Fibroblast of skin of right biceps (primary cell): Measurements from ENCODE around the gene DOHH.
"Not testable (repeated sequence)": the region's sequence is repeated elsewhere in the genome, so short reads cannot be mapped to it uniquely, and the experiment has no call there.

Source experiments
- DNase-seq: peaks from one replicate; pipeline ENCODE4 v3.0.0-alpha.2; 2013

DOHH gene

DNA sequence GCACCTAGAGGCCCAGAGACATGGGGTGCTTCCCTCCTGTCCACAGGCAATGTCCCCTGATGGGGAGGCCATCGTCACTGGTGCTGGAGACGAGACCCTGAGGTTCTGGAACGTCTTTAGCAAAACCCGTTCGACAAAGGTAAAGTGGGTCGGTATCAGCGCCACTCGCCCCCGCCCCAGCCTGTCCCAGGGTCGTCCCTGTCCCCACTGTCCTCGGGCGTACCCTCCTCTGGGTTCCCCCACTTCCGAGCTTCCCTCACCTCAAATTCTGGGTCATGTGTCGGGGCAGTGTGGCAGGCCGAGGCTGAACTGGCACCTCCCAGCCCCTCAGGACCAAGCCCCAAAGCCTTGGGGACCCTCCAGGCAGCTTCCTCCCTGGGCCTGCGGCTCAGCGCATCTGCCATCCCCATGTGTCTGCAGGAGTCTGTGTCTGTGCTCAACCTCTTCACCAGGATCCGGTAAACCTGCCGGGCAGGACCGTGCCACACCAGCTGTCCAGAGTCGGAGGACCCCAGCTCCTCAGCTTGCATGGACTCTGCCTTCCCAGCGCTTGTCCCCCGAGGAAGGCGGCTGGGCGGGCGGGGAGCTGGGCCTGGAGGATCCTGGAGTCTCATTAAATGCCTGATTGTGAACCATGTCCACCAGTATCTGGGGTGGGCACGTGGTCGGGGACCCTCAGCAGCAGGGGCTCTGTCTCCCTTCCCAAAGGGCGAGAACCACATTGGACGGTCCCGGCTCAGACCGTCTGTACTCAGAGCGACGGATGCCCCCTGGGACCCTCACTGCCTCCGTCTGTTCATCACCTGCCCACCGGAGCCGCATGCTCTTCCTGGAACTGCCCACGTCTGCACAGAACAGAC, 34.1 kb upstream of the DOHH start:
- DNase-seq, result no peak

DNA sequence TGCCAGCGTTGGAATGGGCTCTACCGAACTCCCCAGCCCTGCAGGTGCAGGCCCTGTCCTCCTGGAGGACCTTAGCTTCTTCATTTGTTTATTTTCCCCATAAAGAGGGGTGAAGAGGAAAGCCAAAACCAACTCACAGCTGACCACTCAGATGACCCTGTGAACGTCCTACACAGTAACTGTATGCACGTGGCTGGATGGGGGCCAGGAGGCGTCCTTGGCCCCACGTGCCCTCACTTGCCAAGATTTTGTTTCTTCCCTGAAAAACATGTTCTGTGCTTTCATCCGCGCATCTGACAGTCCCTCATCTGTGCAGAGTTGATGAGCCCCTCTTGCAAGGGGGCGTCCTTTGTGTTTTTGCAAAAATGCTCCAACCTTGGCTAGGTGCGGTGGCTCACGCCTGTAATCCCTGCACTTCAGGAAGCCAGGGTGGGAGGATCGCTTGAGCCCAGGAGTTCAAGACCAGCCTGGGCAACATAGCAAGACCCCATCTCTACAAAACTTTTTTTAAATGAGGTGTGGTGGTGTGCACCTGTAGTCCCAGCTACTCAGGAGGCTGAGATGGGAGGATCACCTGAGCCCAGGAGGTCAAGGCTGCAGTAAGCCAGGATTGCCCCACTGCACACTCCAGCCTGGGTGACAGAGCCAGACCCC, 33.2 kb upstream of the DOHH start:
- no peak for DNase-seq

DNA sequence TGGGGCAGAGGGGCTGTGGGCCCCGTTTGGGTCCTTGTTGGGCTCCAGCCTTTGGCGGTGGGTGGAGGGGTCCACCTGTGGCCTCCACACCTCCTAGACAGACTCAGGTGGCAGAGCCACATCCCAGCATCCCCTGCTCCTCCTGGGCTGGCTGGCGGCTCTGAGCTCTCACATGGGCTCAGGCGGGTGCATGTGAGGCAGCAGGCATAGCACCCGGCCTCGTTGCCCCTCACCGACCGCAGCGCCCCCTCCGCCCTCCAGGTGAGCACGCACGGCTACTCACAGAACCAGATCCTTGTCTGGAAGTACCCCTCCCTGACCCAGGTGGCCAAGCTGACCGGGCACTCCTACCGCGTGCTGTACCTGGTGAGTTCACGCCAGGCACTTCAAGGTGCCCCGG, 32.6 kb upstream of the DOHH start:
- DNase-seq, result no peak

DNA sequence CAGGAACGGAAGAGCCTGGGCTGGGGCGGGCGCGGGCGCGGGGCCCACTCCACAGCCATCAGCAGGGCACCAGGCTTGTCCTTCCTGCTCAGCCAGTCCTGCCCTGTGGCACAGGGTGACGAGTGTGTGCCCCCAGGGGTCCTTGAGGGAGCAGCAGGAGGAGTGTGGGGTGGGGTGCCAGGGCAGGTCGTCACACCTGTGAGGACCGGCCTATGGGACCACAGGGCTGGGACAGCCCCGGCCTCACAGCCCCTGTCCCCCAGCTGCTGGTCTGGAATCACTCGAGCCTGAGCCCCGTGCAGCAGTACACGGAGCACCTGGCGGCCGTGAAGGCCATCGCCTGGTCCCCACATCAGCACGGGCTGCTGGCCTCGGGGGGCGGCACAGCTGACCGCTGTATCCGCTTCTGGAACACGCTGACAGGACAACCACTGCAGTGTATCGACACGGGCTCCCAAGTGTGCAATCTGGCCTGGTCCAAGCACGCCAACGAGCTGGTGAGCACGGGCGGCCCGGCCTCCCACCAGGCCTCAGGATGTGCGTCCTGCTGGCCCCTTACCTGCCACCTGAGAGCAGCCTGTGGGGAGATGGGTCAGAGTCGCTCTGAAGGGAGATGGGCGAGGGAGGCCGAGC, 31.8 kb upstream of the DOHH start:
- DNase-seq, result no peak

DNA sequence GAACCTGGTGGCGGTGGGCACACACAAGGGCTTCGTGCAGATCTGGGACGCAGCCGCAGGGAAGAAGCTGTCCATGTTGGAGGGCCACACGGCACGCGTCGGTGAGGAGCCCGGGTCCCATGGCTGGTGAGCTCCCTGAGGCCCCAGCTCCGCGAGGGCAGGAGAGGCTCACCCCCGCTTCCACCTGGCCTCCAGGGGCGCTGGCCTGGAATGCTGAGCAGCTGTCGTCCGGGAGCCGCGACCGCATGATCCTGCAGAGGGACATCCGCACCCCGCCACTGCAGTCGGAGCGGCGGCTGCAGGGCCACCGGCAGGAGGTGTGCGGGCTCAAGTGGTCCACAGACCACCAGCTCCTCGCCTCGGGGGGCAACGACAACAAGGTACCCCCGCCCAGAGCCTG, 31.2 kb upstream of the DOHH start:
- no peak for DNase-seq

DNA sequence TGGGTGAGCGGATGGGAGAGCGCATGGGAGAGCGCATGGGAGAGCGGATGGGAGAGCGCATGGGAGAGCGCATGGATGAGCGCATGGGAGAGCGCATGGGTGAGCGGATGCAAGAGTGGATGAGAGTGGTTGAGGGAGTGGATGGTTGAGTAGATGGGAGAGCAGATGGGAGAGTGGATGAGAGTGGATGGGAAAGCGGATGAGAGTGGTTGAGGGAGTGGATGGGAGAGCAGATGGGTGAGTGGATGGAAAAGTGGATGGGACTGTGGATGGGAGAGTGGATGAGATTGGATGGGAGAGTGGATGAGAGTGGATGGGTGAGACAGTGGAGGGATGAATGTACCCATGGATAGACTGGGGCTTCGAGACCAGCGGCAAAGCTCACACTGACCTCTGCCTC, 29.9 kb upstream of the DOHH start:
- DNase-seq, result no peak

DNA sequence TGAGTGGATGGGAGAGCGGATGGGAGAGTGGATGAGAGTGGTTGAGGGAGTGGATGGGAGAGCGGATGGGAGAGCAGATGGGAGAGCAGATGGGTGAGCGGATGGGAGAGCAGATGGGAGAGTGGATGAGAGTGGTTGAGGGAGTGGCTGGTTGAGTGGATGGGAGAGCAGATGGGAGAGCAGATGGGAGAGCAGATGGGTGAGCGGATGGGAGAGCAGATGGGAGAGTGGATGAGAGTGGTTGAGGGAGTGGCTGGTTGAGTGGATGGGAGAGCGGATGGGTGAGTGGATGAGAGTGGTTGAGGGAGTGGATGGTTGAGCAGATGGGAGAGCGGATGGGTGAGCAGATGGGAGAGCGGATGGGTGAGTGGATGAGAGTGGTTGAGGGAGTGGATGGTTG, 28.8 kb upstream of the DOHH start:
- DNase-seq, result not testable (repeated sequence)

DNA sequence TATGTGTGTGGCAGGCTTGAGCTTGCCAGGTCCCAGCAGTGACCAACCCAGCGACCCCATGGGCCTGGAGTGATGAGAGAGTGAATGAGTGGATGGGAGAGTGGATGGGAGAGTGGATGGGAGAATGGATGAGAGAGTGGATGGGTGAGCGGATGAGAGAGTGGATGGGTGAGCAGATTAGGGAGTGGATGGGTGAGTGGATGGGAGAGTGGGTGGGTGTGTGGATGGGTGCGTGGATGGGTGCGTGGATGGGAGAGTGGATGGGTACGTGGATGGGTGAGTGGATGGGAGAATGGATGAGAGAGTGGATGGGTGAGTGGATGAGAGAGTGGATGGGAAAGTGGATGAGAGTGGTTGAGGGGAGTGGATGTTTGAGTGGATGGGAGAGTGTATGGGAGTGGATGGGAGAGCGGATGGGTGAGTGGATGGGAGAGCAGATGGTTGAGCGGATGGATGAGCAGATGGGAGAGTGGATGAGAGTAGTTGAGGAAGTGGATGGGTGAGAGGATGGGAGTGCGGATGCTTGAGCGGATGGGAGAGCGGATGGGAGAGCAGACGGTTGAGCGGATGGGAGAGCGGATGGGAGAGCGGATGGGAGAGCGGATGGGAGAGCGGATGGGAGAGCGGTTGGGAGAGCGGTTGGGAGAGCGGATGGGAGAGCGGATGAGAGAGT, 28.2 kb upstream of the DOHH start:
- no peak for DNase-seq

DNA sequence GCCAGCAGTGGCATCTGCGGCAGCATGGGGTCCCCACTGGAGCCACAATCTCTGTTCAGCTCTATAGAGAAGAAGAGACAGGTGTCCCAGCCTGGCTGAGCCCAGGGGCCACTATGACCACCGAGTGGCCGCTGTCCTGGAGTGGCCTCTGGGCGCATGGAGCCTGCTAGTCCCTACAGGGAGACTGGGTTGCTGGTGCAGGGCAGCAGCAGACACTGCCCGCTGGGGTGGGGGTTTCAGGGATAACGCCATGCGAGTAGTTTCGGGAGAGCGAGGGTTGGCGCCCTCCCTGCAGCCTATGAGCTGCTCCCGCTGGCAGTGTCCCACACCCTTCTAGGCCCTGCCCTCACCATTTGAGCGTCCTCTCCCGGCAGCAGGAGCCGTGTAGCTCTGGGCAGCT, 27.6 kb upstream of the DOHH start:
- no peak for DNase-seq

DNA sequence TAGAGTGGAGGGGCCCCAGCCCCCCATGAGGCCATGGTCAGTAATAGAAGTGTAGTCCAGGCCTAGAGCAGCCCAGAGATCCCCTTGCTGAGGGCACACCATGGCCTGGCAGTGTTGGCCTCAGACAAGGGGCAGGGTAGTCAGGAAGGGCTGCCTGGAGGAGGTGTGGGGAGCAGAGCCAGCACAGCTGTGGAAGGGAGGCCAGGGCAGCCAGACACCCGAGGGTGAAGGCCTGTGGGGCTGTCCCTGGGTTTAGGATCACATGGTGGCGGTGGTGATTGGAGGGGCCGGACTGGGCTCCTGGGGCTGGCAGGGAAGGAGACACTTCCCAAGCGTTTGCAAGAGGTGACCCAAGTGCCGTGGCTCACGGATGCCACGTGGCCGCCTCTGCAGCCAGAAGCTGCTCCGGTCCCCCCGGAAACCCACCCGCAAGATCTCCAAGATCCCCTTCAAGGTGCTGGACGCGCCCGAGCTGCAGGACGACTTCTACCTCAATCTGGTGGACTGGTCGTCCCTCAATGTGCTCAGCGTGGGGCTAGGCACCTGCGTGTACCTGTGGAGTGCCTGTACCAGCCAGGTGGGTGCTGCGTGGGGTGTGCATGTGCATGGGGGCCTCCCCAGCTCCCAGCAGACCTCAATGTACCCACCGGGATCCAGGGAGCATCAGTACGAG, 26.9 kb upstream of the DOHH start:
- no peak for DNase-seq

DNA sequence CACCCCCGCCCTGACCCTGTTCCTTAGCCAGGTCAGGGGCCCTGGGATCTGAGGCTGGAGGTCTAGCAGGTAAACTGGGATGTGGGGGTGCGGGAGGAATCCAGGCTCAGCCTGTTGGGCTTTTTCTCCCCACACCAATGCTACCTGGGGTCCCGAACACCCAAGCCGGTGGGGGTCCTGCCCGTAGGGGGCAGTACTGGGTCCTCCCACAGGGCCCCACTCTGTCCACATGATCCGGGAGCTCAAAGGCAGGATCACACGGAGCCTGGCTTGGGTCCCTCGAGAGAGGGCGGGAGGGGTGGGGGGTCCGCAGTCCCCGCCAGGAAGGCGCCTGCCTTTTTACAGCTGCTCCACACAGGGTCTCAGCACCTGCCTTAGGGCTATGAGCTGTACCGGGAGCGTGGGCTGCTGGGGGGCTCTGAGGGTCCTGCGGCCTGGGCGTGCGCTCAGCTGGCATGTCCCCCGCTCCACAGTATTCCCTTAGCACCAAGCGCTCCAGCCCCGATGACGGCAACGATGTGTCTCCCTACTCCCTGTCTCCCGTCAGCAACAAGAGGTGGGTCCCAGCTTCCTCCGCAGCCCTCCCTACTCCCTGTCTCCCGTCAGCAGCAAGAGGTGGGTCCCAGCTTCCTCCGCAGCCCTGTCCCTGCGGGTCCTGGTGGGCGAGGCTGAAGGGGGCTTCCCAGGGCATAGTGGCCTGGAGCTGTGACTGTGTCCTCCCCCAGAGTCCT, 26.2 kb upstream of the DOHH start:
- DNase-seq, result no peak

DNA sequence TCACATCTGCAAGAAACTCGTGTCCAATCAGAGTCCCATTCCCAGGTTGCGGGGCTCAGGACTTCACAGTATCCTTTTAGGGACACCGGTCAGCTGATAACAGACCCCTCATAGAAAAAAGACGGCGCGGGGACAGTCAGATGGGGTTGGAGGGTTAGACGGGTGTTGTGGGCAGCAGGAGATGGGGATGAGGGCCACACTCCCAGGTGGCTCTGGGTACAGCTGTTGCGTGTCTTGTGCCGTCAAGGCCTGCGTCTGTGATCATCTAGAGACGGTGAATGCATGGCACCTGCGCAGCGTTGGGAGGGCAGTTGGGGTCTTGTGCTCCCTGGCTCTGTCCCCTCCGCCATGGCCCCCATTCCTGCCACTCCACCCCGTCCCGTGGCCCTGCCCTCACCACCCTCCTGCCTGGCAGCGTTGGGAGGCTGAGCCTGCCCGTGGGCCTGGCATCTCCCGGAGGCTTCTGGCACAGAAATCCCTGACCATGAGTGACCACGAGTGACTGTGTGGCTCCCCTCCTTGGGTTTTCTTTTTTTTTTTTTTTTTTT, 24.5 kb upstream of the DOHH start:
- no peak for DNase-seq

DNA sequence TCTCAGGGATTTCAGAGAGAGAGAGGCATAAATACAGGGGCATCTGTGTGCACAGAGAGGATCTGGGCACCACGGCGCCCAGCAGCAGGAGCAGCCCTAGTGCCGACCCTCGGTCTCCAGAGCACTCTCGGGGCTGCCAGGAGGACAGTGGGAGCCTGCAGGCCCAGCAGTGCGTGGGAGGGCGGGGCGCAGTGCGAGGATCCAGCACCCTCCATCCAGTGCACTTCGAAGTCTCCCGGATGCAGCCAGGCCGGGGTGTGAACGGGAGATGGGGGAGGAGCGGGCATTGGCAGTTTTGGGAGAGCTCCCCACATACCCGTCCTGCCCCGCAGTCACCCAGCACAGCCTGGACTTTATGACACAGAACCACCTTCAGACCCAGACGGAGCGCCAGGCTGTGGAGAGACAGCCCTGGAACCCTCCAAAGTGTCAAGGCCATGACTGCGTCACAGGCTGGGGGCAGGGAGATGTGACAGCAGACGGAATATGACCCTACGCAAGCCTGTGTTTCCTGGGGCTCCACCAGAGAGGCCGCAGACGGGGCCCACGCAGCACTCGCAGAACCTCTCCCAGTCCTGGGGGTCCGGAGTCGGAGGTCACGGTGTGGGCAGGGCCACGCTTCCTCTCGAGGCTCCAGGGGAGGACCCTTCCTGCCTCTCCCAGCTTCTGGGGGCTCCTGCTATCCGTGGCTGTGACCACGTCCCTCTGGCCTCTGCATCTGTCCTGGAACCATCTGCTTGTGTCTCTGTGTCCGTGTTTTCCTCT, 23.8 kb upstream of the DOHH start:
- DNase-seq, result no peak

DNA sequence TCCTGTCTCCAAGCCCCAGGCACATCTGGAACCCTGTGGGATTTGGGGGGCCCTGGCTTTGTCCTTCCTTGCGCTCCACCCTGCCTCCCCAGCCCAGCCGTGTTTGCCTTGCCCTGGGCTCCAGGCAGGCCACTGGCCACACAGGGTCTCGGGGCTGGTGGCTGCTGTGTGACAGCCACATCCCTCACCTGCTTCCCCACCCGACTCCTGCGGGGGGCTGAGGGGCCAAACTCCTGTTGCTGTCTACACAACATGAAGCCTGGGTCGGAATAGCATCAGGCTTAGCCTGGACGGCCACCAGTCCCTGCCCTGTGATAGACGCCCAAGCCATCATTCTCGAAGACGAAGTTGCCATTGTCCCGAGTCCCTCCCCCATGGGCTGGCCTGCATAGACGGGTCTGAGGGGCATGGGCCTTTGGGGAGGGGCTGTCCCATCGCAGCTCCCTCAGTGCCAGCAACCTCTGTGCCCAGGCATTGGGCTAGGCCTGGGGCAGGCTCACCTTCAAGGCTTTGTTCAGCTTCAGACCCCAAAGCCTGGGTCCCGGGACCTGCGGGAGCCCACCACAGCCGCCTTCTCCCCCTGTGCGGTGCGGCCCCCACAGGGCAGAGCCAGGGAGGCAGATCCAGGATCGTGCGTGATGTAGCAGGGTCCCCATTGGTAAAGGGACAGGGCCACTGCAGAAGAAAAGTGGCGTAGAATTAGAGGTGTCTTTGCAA, 23.0 kb upstream of the DOHH start:
- no peak for DNase-seq

DNA sequence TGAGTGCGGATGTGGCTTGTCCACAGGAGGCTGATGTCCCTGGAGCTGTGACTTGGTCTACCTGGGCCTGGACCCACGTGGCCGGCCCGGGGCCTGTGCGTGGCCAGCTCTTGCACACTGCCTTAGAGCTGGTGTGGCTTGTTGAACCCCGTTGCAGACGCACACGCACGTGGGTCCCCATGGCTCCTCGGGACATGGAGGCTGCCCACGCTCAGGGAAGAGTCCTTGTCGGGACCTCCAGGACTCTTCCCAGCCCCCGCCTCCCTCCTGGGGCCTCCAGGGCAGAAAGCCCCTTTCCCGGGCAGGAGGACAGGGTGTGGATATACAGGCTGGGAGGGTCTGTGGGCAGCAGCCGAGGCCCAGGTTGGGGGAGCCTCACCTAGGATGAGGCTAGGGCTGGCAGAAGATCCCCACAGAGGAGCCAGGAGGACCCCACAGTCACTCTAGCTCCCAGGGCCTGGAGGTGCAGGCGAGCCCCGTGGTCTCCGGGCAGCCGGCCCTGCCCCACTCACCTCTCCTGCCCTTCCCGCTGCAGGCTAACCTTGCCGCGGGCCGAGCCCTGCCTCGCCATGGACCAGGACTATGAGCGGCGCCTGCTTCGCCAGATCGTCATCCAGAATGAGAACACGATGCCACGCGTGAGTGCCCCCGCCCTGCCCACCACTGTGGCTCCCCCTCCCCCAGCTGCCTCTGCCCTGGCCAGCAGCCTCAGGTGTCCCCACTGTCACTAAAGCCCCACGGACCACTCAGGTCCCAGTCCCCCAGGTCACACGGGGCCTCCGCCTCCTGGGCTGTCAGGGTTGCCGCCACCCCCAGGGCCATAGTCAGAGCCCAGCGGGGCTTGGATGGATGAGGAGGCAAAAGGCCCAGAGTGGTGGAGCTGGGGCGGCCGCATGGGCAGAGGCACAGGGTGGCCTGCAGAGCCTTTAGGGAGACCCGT, 22.2 kb upstream of the DOHH start:
- DNase-seq, result no peak

DNA sequence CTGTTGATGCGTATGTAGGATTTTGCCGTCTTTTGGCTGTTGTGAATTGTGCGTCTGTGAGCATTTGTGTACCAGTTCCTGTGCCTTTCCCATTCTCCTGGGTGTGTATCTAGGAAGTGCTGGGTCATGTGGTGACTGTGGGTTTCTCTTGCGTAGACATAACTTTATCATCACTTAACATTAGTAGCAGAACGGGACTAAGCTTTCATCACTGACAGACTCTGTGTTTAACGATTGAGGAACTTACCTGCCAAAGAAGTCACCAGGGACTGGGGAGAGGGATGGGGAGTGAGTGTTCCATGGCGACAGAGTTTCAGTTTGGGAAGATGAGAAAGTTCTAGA, 20.6 kb upstream of the DOHH start:
- no peak for DNase-seq

DNA sequence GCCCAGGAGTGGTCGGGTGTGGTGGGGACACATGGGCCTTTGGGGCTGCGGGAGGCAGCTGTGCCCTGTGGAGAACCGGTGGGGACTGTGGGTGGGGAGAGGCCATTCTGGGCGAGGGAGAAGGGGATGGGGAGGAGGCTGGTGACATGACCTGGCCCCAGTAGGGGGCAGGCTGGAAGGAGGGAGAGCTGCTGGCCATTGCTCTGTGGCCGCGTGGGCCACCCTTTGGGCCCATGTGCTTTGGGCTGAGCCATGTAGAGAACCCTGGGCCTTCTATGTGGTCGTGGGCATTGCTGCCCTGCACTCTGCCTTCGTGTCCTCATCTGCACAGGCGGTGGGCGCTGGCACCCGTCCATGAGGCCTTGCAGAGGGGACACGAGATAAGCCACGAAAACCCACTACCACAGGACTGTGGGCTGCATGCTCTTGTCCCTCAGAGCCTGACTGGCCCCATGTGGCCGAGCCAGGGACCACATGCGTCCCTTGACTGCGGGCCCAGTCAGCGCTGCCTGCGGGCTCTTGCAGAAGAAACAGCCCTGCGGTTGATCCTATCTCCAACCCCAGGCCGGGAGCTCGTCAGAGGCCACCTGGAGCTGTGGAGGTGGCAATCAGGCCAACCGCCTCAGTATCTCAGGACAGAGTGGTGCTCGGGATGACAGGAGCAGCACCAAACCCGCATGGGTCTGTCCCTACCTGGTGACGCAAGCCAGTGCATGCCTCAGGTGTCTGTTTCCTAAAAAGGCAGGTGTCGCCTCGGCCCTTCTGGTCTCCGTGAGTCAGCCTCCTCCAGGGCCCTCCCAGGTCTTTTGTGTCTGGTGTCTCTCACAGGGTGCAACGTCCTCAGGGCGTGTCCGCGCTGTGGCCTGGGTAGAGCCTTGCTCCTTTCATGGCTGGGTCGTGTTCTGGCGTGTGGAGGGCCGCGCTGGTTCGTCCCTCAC, 20.0 kb upstream of the DOHH start:
- DNase-seq, result no peak

DNA sequence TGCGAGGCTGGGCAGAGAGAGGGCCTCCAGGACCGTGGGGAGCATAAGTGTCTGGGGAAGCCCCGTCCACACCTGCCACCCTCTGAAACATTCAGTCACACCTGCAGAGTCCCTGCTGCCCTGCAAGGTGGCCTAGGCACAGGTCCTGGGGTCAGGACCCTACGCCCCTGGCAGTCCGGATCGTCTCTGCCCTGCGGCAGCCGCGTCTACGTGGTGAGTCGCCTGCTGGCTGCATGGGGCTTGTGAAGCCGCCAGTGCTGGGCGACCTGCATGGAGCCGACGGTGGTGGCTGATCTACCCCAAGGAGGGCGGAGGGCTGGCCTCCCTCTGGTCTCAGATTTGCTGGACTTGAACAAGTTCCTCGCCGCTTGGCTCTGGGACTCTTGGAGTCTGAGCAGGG, 18.7 kb upstream of the DOHH start:
- DNase-seq, result no peak
